GM23338 (cell line): Measurements from ENCODE around the gene RNF175. TPM values are rescaled to one million over a fixed set of nuclear protein-coding genes. Genes with fewer than 3 reads are reported as not detected.

Experiments
- ATAC-seq: fragments of 200-7000 bp; cut with Tn5 transposase; 3 replicates; pipeline ENCODE4 v1.9.1; 2020
- DNase-seq: peaks from one replicate; pipeline ENCODE4 v3.0.0-alpha.2; 2015; ENCODE audit warnings: low spot score
- H2AFZ ChIP-seq: fragments of 200-600 bp; sonication (generic); 2 replicates; pipeline ENCODE4 v1.8.0; 2016; ENCODE audit warnings: antibody characterized with exemption, mild to moderate bottlenecking, moderate library complexity
- H3F3A ChIP-seq: fragments of 200-600 bp; sonication (generic); replicated peaks from 2 replicates; pipeline ENCODE4 v1.8.0; 2017; ENCODE audit warnings: antibody characterized with exemption, mixed run types, low read depth
- H3K27ac ChIP-seq: fragments of 200-600 bp; sonication (generic); 2 replicates; pipeline ENCODE4 v1.6.1; 2016; ENCODE audit warnings: low read depth
- H3K27me3 ChIP-seq: fragments of 200-600 bp; sonication (generic); 2 replicates; pipeline ENCODE4 v1.8.0; 2016; ENCODE audit warnings: mild to moderate bottlenecking, mixed run types, moderate library complexity; ENCODE audit not compliant: insufficient read depth
- H3K36me3 ChIP-seq: fragments of 200-600 bp; sonication (generic); 2 replicates; pipeline ENCODE4 v1.8.0; 2016; ENCODE audit warnings: mild to moderate bottlenecking; ENCODE audit not compliant: insufficient read depth
- H3K4me1 ChIP-seq: fragments of 200-600 bp; sonication (generic); 2 replicates; pipeline ENCODE4 v1.8.0; 2016; ENCODE audit warnings: mild to moderate bottlenecking, moderate library complexity; ENCODE audit not compliant: insufficient read depth
- H3K4me2 ChIP-seq: fragments of 200-600 bp; sonication (generic); 2 replicates; pipeline ENCODE4 v1.7.1; 2017; ENCODE audit warnings: mixed run types
- H3K4me3 ChIP-seq: fragments of 200-600 bp; sonication (generic); 2 replicates; pipeline ENCODE4 v1.6.1; 2016; ENCODE audit warnings: mixed run types
- H3K79me2 ChIP-seq: fragments of 200-600 bp; sonication (generic); replicated peaks from 2 replicates; pipeline ENCODE4 v1.8.0; 2017; ENCODE audit warnings: mild to moderate bottlenecking; ENCODE audit not compliant: insufficient read depth
- H3K9me2 ChIP-seq: fragments of 200-600 bp; sonication (generic); 2 replicates; pipeline ENCODE4 v1.8.0; 2017; ENCODE audit not compliant: insufficient read depth
- H4K20me1 ChIP-seq: fragments of 200-600 bp; sonication (generic); replicated peaks from 2 replicates; pipeline ENCODE4 v1.8.0; 2017; ENCODE audit warnings: mild to moderate bottlenecking; ENCODE audit not compliant: insufficient read depth
- H3K27ac Mint-ChIP-seq: 2 replicates; pipeline ENCODE4 v1.8.0; 2020; ENCODE audit warnings: inconsistent platforms, mild to moderate bottlenecking, moderate library complexity, mixed read lengths
- H3K27me3 Mint-ChIP-seq: 3 replicates; pipeline ENCODE4 v1.8.0; 2022; ENCODE audit warnings: low read depth, mild to moderate bottlenecking, moderate library complexity, mixed read lengths, inconsistent platforms; ENCODE audit not compliant: insufficient read depth, poor library complexity
- H3K36me3 Mint-ChIP-seq: 3 replicates; pipeline ENCODE4 v1.8.0; 2021; ENCODE audit warnings: low read depth, mild to moderate bottlenecking, inconsistent platforms, moderate library complexity, mixed read lengths
- H3K4me1 Mint-ChIP-seq: 3 replicates; pipeline ENCODE4 v1.8.0; 2020; ENCODE audit warnings: mild to moderate bottlenecking, inconsistent platforms, mixed read lengths
- H3K4me3 Mint-ChIP-seq: 3 replicates; pipeline ENCODE4 v1.8.0; 2021; ENCODE audit warnings: moderate library complexity, mild to moderate bottlenecking, inconsistent platforms, mixed read lengths
- H3K9me3 Mint-ChIP-seq: 3 replicates; pipeline ENCODE4 v1.8.0; 2020; ENCODE audit warnings: moderate library complexity, mild to moderate bottlenecking, inconsistent platforms, mixed read lengths
- CREB1 ChIP-seq: fragments of 250-450 bp; sonication (Bioruptor Pico); IDR thresholded peaks from 2 replicates; pipeline ENCODE4 v1.5.0; 2020; ENCODE audit warnings: low read depth, mild to moderate bottlenecking, moderate library complexity
- CTCF ChIP-seq, 2 experiments: fragments of 200-600 bp in 1 of 2; sonication (generic) in 1 of 2; conservative IDR thresholded peaks; 2 replicates each; pipeline versions ENCODE4 v1.5.1 to v1.6.1; 2016 to 2017; ENCODE audit warnings: antibody characterized with exemption in 2 of 2, low read depth in 2 of 2, mild to moderate bottlenecking in 2 of 2, moderate library complexity in 1 of 2
- ETS1 ChIP-seq: IDR thresholded peaks from 2 replicates; pipeline ENCODE4 v1.6.1; 2016; ENCODE audit warnings: antibody characterized with exemption
- EZH2 ChIP-seq: fragments of 200-600 bp; sonication (generic); IDR thresholded peaks from one replicate; pipeline ENCODE4 v1.8.0; 2017; ENCODE audit warnings: antibody characterized with exemption, mild to moderate bottlenecking, low read depth; ENCODE audit not compliant: unreplicated experiment
- EZH2phosphoT487 ChIP-seq: fragments of 200-600 bp; sonication (generic); IDR thresholded peaks from one replicate; pipeline ENCODE4 v1.8.1; 2018; ENCODE audit warnings: antibody characterized with exemption; ENCODE audit not compliant: unreplicated experiment
- JUNB ChIP-seq: IDR thresholded peaks from one replicate; pipeline ENCODE4 v1.6.1; 2016; ENCODE audit warnings: antibody characterized with exemption; ENCODE audit not compliant: unreplicated experiment
- NANOG ChIP-seq: IDR thresholded peaks from 2 replicates; pipeline ENCODE4 v1.6.1; 2016; ENCODE audit warnings: antibody characterized with exemption, borderline replicate concordance
- POLR2AphosphoS5 ChIP-seq: IDR thresholded peaks from 2 replicates; pipeline ENCODE4 v1.6.1; 2016; ENCODE audit warnings: antibody characterized with exemption, low read depth
- REST ChIP-seq: IDR thresholded peaks from one replicate; pipeline ENCODE4 v1.6.1; 2018; ENCODE audit warnings: antibody characterized with exemption; ENCODE audit not compliant: unreplicated experiment
- STAT1 ChIP-seq: IDR thresholded peaks from one replicate; pipeline ENCODE4 v1.6.1; 2016; ENCODE audit warnings: antibody characterized with exemption; ENCODE audit not compliant: unreplicated experiment
- ZNF114 ChIP-seq: fragments of 250-450 bp; sonication (Bioruptor Pico); IDR thresholded peaks from 2 replicates; pipeline ENCODE4 v1.5.0; 2020; ENCODE audit warnings: mild to moderate bottlenecking, moderate library complexity
- ZNF331 ChIP-seq: fragments of 250-450 bp; sonication (Bioruptor Pico); IDR thresholded peaks from 2 replicates; pipeline ENCODE4 v1.5.0; 2020; ENCODE audit warnings: low read depth, mild to moderate bottlenecking, moderate library complexity
- ZNF462 ChIP-seq: fragments of 250-450 bp; sonication (Bioruptor Pico); IDR thresholded peaks from 2 replicates; pipeline ENCODE4 v1.5.0; 2020; ENCODE audit warnings: mild to moderate bottlenecking, moderate library complexity
- polyA plus RNA-seq: library from polyadenylated mRNA; unstranded; fragments of >200 nt; fragmentation: Nextera tagmentation; extraction: Ambion mirVana; gene quantifications from 2 replicates; pipeline ENCODE4 v1.2.1, GENCODE V29; 2016
- total RNA-seq: library from RNA; depleted of rRNA; stranded (reverse); fragments of >200 nt; shearing (Covaris generic); gene quantifications from 2 replicates; pipeline ENCODE4 v1.2.3, GENCODE V29; 2014

The RNF175 gene
- total and polyA plus RNA-seq, 2 experiments from 2014 or later: 4.7 to 4.8 TPM

GRCh38 chr4:153729895-153730294 lies 29.9 kb downstream of the RNF175 start:
- Mint-ChIP-seq H3K4me3 (no peak overlapping the region), H3K4me1 (peaks cover 6% of the 10 kb centered on the region; the same call in 2 of the 3 replicates), H3K27ac (no peak overlapping the region), H3K9me3 (no peaks in the 10 kb centered on the region), H3K27me3 (no peaks in the 10 kb centered on the region), H3K36me3 (no peaks in the 10 kb centered on the region)
- DNase-seq: peak; percentile 17
- TF ChIP-seq JUNB (no peak), CTCF (conservative IDR thresholded peaks at IDR 0.05; ENCODE audit: low read depth in 2 of 2) (no peak), CREB1 (CRISPR knock-in tag) (no peak), EZH2 (no peak), POLR2AphosphoS5 (no peak), REST (no peak), EZH2phosphoT487 (no peak), ETS1 (no peak), ZNF331 (no peak), ZNF114 (CRISPR knock-in tag) (no peak), NANOG (no peak), ZNF462 (no peak), STAT1 (no peak)
- Histone ChIP-seq H3K4me2 (no peak overlapping the region), H3K79me2 (no peaks in the 10 kb centered on the region), H3K27ac (no peak overlapping the region), H4K20me1 (0 out of 2 replicates have a peak, but pooled peaks cover 2% of the 10 kb centered on the region), H3K4me3 (no peak overlapping the region), H2AFZ (no peak overlapping the region), H3K4me1 (peaks cover 10% of the 10 kb centered on the region), H3K36me3 (no peaks in the 10 kb centered on the region), H3K9me2 (no peaks in the 10 kb centered on the region), H3K27me3 (no peaks in the 10 kb centered on the region), H3F3A (no peaks in the 10 kb centered on the region)
- no peak for ATAC-seq
